ENCODE measurements around the gene DSCAML1. TPM values are rescaled to one million over a fixed set of nuclear protein-coding genes. Genes with fewer than 3 reads are reported as not detected.

The DSCAML1 gene
- total and polyA plus RNA-seq, 2 experiments from 2014 or later, result not detected

DNA sequence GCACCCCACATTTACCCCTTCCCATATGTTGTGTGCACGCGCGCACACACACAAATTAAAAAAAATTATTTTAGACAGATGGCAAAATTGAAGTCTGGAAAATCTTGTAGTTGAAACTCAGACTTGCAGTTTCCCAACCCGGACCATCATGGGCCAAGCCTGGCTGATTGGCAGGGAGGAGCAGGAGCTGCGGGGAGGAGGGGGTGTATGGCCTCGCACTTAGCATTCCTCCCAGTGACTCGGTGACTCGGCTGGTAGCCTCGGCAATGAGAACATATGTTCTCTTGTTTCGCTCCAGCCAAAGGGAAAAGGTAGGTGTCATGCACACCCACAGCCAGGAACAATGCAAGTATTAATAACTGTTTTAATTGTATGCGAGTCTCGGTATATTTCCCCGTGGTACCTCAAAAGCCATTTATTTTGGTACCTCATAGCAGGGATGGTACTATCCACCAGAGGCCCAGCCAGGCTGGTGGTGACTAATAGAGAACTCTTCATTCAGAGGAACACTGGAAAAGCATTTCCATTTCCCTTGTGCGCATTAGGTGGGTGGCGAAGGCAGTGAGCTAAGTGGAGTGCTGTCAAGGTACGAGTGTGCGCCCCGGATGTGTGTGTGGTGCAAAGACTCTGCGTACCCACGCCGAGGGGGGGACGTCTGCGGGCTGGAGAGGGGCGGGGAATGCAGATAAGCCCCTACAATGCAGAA lies 92.5 kb downstream of the DSCAML1 start:
- no peak overlapping the region for H3K27ac ChIP-seq
- no peak for DNase-seq
- H3K9me3 ChIP-seq (ENCODE audit: low read depth), result no peaks in the 10 kb centered on the region
- H3K36me3 ChIP-seq (ENCODE audit: low read depth), result no peaks in the 10 kb centered on the region
- H3K9me2 ChIP-seq (ENCODE audit: insufficient read depth), result no peaks in the 10 kb centered on the region
- TF ChIP-seq EZH2 (IDR thresholded peaks at IDR 0.05; ENCODE audit: insufficient read depth, poor library complexity, severe bottlenecking) (no peak), EZH2phosphoT487 (IDR thresholded peaks at IDR 0.05; ENCODE audit: insufficient read depth, low read depth) (no peak)
- WGBS, 2 experiments (ENCODE audit: low coverage in 1 of 2, low lambda C conversion rate in 2 of 2, missing lambda C conversion rate in 2 of 2), result 33% methylated on average over 24 of the region's 24 CpGs
- H3K79me2 ChIP-seq (ENCODE audit: insufficient read depth), result no peaks in the 10 kb centered on the region
- H3K27me3 ChIP-seq (replicated peaks; ENCODE audit: insufficient read depth), result peaks cover 26% of the 10 kb centered on the region
- in situ Hi-C loops (cut with MboI), result no loop called here
- H2AFZ ChIP-seq, result no peak overlapping the region
- H3K4me2 ChIP-seq (ENCODE audit: unreplicated experiment), result no peak overlapping the region
- no peak overlapping the region for H3K9ac ChIP-seq
- H3F3A ChIP-seq (ENCODE audit: insufficient read depth), result no peaks in the 10 kb centered on the region
- H3K4me3 ChIP-seq, result no peak overlapping the region
- H4K20me1 ChIP-seq (ENCODE audit: insufficient read depth), result no peaks in the 10 kb centered on the region
- H3K4me1 ChIP-seq (ENCODE audit: insufficient read depth), result no peaks in the 10 kb centered on the region

DNA sequence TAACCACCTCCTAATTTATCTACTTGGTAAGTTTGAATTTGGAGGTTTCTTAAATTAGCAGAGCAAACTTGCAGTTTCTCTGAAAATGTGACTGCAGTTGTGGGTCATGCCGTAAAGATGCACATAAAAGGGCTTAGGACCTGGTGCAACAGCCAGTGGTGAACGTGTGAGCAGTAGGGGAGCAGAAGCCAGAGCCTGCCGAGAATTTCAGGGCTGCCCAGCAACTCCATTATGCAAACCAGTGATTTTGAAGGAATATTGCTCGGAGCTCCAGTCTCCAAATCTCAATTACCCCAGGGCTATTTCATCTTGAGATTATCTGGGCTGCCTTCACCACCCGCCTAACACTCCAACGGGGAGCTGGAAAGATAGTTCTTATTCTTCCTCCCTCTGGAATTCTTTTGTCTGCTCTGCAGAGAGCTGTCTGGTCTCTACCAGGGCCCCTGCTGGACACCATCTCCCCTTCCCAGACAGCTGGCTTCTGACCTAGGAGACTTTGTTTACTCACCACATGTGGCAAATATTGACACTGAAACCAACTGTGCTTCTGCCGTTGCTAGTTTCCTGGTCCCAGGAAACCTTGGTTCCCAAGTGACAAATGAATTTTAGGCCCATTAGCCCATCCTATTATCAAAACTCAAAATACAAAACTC lies 93.9 kb downstream of the DSCAML1 start:
- Histone ChIP-seq H4K20me1 (ENCODE audit: insufficient read depth) (no peaks in the 10 kb centered on the region), H3F3A (ENCODE audit: insufficient read depth) (no peaks in the 10 kb centered on the region), H3K27ac (no peak overlapping the region), H3K4me1 (ENCODE audit: insufficient read depth) (no peaks in the 10 kb centered on the region), H3K4me3 (no peak overlapping the region), H3K79me2 (ENCODE audit: insufficient read depth) (no peaks in the 10 kb centered on the region), H3K4me2 (ENCODE audit: unreplicated experiment) (no peak overlapping the region), H3K9me3 (ENCODE audit: low read depth) (no peaks in the 10 kb centered on the region), H3K9me2 (ENCODE audit: insufficient read depth) (no peaks in the 10 kb centered on the region), H3K36me3 (ENCODE audit: low read depth) (no peaks in the 10 kb centered on the region), H3K27me3 (replicated peaks; ENCODE audit: insufficient read depth) (peaks cover 19% of the 10 kb centered on the region), H2AFZ (no peak overlapping the region), H3K9ac (no peak overlapping the region)
- DNase-seq, result no peak
- WGBS, 2 experiments (ENCODE audit: low coverage in 1 of 2, low lambda C conversion rate in 2 of 2, missing lambda C conversion rate in 2 of 2), result 20 to 30% methylated on average over 7 of the region's 7 CpGs
- TF ChIP-seq EZH2phosphoT487 (IDR thresholded peaks at IDR 0.05; ENCODE audit: insufficient read depth, low read depth), result no peak
- TF ChIP-seq EZH2 (IDR thresholded peaks at IDR 0.05; ENCODE audit: insufficient read depth, poor library complexity, severe bottlenecking), result no peak
- in situ Hi-C loops (cut with MboI), result no loop called here

DNA sequence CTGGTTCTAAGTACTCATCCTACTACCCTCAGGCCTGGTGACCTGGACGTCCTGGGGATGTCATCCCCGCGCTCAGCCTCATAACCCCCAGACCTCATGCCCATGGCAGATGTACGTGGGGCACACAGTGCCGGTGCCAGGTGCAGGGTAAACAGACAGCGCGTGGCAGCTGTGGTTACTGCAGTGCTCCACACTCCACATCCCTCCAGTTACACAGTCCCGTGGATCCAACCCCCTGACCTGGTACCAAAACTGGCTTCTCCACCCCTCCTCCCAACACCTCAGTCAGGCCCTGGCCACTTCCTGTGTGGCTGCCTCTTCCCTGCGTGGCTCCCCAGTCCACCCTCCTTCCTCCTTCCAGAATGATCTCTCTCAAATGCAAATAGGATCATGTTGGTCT lies 95.2 kb downstream of the DSCAML1 start:
- Histone ChIP-seq H3K4me2 (ENCODE audit: unreplicated experiment) (no peak overlapping the region), H3F3A (ENCODE audit: insufficient read depth) (no peaks in the 10 kb centered on the region), H3K27ac (no peak overlapping the region), H3K9ac (no peak overlapping the region), H3K79me2 (ENCODE audit: insufficient read depth) (no peaks in the 10 kb centered on the region), H3K4me3 (no peak overlapping the region), H3K9me2 (ENCODE audit: insufficient read depth) (no peaks in the 10 kb centered on the region), H3K27me3 (replicated peaks; ENCODE audit: insufficient read depth) (peaks cover 18% of the 10 kb centered on the region), H4K20me1 (ENCODE audit: insufficient read depth) (no peaks in the 10 kb centered on the region), H2AFZ (no peak overlapping the region), H3K4me1 (ENCODE audit: insufficient read depth) (no peaks in the 10 kb centered on the region), H3K9me3 (ENCODE audit: low read depth) (no peaks in the 10 kb centered on the region), H3K36me3 (ENCODE audit: low read depth) (no peaks in the 10 kb centered on the region)
- 54 to 67% methylated on average over 9 of the region's 9 CpGs for WGBS, 2 experiments (ENCODE audit: low coverage in 1 of 2, low lambda C conversion rate in 2 of 2, missing lambda C conversion rate in 2 of 2)
- no peak for TF ChIP-seq EZH2 (IDR thresholded peaks at IDR 0.05; ENCODE audit: insufficient read depth, poor library complexity, severe bottlenecking)
- no peak for TF ChIP-seq EZH2phosphoT487 (IDR thresholded peaks at IDR 0.05; ENCODE audit: insufficient read depth, low read depth)
- DNase-seq, result no peak
- in situ Hi-C loops (cut with MboI), result no loop called here

DNA sequence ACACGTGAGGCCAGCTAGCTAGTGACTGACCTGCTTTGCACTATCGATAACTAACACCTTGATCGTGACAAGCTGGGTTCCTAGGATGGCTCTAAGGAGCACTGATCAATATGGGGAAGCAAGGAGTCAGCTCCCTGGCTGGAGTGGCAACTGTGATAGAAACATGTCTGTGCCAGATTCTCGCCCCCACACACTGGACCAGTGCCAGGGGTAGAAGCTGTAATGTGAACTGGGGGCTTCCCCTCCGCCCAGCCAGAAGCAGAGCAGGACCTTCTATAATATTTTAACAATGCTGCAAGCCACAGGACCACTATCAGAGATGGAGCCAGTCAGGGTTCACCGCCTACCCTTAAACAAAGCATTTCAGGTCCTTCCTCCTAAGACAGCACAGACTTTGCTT lies 96.5 kb downstream of the DSCAML1 start:
- in situ Hi-C loops (cut with MboI), result no loop called here
- no peaks in the 10 kb centered on the region for H3K79me2 ChIP-seq (ENCODE audit: insufficient read depth)
- no peaks in the 10 kb centered on the region for H3K9me2 ChIP-seq (ENCODE audit: insufficient read depth)
- peaks cover 21% of the 10 kb centered on the region for H3K27me3 ChIP-seq (replicated peaks; ENCODE audit: insufficient read depth)
- H3F3A ChIP-seq (ENCODE audit: insufficient read depth), result no peaks in the 10 kb centered on the region
- no peaks in the 10 kb centered on the region for H3K4me1 ChIP-seq (ENCODE audit: insufficient read depth)
- no peak overlapping the region for H3K4me3 ChIP-seq
- no peak for DNase-seq
- WGBS, 2 experiments (ENCODE audit: low coverage in 1 of 2, low lambda C conversion rate in 2 of 2, missing lambda C conversion rate in 2 of 2), result 56 to 63% methylated on average over 6 of the region's 6 CpGs
- H2AFZ ChIP-seq, result no peak overlapping the region
- H3K27ac ChIP-seq, result no peak overlapping the region
- no peak for TF ChIP-seq EZH2phosphoT487 (IDR thresholded peaks at IDR 0.05; ENCODE audit: insufficient read depth, low read depth)
- TF ChIP-seq EZH2 (IDR thresholded peaks at IDR 0.05; ENCODE audit: insufficient read depth, poor library complexity, severe bottlenecking), result no peak
- no peak overlapping the region for H3K9ac ChIP-seq
- H3K36me3 ChIP-seq (ENCODE audit: low read depth), result no peaks in the 10 kb centered on the region
- no peak overlapping the region for H3K4me2 ChIP-seq (ENCODE audit: unreplicated experiment)
- H4K20me1 ChIP-seq (ENCODE audit: insufficient read depth), result no peaks in the 10 kb centered on the region
- no peaks in the 10 kb centered on the region for H3K9me3 ChIP-seq (ENCODE audit: low read depth)
